ENCODE results near the gene UBE2L6.
A peak's percentile ranks its signal among the peaks of the same experiment; 100 is the strongest.

UBE2L6 gene

DNA sequence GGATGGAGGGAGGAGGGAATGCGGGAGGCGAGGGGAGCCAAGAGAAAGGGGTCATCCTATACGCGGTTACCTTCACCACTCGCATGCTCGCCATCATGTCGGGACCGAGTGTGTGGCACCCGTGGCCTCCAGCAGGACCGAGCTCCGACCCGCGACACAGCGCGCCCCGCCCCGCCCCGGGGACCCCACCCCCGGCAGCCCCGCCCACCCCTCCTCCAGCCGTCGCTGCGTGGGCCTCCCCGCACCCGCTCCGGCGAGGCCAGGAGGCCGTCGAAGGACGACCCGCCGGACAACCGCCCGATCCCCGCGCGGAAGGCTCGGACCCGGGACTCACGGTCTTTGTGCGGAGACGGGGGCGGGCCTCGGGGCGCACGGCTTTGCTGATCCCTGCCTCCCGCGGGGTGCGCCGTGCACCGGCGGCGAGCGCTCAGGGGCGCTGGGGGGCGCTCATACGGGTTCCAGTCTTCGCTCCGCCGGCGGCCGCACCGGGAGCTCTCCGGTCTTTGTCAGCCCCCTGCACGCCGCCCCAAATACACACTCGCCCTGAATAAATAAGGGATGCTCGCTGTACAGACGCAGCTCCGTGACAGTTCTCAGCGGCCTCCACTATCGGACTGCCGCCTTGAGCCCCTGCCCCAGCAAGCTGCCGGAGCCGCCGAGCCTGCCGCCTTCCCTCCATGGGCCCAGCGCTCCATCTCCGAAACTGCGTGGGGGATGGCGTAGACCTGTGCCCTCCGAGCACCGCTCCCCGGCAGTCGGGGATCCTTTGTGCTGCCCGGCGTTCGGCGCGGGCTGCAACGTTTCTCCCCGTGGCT is at the start of gene UBE2L6:
TSS of gene UBE2L6 (minus strand) at position 158 of the 815 bp plus-strand sequence. CDS start at position 97, 61 bp downstream.
- peak; percentile 87 for DNase-seq (ENCODE audit: low spot score)
- TF ChIP-seq CTCF (IDR thresholded peaks at IDR 0.05; ENCODE audit: extremely low read depth, insufficient read depth, missing control alignments), result peak; percentile 74
- in situ Hi-C loops (cut with MboI; ENCODE audit: low pct_unique_long_range_greater_than_20kb, low sequenced_read_pairs, unreplicated experiment), result loop anchor here (25.0 kb wide), 1 partner anchor 245 kb away; no protein-coding TSS in a partner anchor

DNA sequence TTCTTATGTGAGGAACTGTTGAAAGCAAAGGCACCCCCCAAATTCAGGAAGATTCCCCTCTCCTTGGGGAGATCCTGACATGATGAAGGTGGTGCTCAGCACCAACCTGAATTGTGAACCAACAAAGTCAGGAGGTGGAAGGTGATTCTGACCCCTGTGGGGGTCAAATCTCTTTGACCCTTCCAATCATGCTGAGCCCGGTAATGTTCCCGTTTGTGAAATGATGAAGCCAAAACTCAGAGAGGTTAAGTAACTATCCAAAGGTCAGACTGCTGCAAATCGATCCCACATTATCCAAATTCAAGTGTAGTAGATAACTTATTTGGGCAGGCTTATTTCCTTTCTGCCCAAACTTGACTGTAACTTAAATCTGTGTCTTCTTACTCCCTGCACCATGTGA is 49.1 kb upstream of the UBE2L6 start:
- DNase-seq (ENCODE audit: low spot score), result no peak
- no peak for TF ChIP-seq CTCF (IDR thresholded peaks at IDR 0.05; ENCODE audit: extremely low read depth, insufficient read depth, missing control alignments)
- in situ Hi-C loops (cut with MboI; ENCODE audit: low pct_unique_long_range_greater_than_20kb, low sequenced_read_pairs, unreplicated experiment), result no loop called here

DNA sequence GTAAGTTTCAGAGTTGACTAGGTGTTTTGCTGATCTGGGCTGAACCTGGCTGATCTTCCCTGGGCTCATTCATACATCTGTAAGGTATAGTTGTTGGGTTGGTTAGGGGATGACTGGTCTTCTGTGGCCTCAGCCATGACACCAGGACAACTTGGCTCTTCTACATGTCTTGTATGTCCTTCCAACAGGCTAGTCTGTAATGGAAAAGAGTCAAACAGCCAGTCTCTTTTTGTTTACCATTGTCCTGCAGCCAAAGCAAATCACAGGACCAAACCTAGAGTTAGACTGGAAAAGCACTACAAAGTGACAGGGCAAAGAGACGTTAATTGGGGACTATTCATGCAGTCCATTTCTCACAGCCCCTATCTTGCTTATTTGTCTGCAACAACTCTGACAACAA is 47.8 kb upstream of the UBE2L6 start:
- in situ Hi-C loops (cut with MboI; ENCODE audit: low pct_unique_long_range_greater_than_20kb, low sequenced_read_pairs, unreplicated experiment), result no loop called here
- DNase-seq (ENCODE audit: low spot score), result no peak
- no peak for TF ChIP-seq CTCF (IDR thresholded peaks at IDR 0.05; ENCODE audit: extremely low read depth, insufficient read depth, missing control alignments)

DNA sequence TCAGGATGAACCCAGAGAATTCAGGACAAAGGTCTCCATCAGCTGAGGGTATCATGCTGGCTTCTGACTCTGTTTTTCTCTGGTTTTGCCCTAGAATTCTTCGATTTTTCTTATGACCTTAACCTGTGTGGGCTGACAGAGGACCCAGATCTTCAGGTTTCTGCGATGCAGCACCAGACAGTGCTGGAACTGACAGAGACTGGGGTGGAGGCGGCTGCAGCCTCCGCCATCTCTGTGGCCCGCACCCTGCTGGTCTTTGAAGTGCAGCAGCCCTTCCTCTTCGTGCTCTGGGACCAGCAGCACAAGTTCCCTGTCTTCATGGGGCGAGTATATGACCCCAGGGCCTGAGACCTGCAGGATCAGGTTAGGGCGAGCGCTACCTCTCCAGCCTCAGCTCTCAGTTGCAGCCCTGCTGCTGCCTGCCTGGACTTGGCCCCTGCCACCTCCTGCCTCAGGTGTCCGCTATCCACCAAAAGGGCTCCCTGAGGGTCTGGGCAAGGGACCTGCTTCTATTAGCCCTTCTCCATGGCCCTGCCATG is 46.8 kb upstream of the UBE2L6 start:
- no peak for TF ChIP-seq CTCF (IDR thresholded peaks at IDR 0.05; ENCODE audit: extremely low read depth, insufficient read depth, missing control alignments)
- no peak for DNase-seq (ENCODE audit: low spot score)
- in situ Hi-C loops (cut with MboI; ENCODE audit: low pct_unique_long_range_greater_than_20kb, low sequenced_read_pairs, unreplicated experiment), result no loop called here

GRCh38 chr11:57610170-57610569 is 42.7 kb upstream of the UBE2L6 start:
- in situ Hi-C loops (cut with MboI; ENCODE audit: low pct_unique_long_range_greater_than_20kb, low sequenced_read_pairs, unreplicated experiment), result no loop called here
- no peak for DNase-seq (ENCODE audit: low spot score)
- no peak for TF ChIP-seq CTCF (IDR thresholded peaks at IDR 0.05; ENCODE audit: extremely low read depth, insufficient read depth, missing control alignments)

DNA sequence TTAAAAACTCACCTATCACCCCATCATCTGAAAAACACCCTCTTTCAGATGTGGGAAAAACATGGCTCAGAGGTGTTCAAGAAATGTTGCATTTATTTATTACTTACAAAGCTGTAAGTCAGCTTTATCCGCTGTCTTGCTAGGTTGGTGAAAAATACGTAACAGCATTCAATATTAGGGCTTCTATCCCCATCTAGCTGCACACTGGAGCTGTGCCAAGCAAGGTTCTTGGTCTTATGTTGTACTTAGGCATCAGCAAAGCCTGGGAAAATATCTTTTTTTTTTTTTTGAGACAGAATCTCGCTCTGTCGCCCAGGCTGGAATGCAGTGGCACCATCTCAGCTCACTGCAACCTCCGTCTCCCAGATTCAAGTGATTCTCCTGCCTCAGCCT is 37.6 kb upstream of the UBE2L6 start:
- TF ChIP-seq CTCF (IDR thresholded peaks at IDR 0.05; ENCODE audit: extremely low read depth, insufficient read depth, missing control alignments), result no peak
- in situ Hi-C loops (cut with MboI; ENCODE audit: low pct_unique_long_range_greater_than_20kb, low sequenced_read_pairs, unreplicated experiment), result no loop called here

More for the DNA sequence above, 37.6 kb upstream of the UBE2L6 start:
- DNase-seq (ENCODE audit: low spot score), result no peak

All from GM13977 (cell line).